Stimulated activated CD8-positive, alpha-beta memory T cell treated with anti-CD3 and anti-CD28 coated beads, Interleukin-12 subunit alpha, Interleukin-12 subunit beta, amount 100 ng/mL, for 1 hour (primary cell): Measurements from ENCODE around the gene CREBZF.
"Not testable (repeated sequence)": the region's sequence is repeated elsewhere in the genome, so short reads cannot be mapped to it uniquely, and the experiment has no call there.

Source experiments
- DNase-seq: peaks from one replicate; pipeline ENCODE4 v3.0.0-alpha.2; 2020; ENCODE audit warnings: low read depth

CREBZF gene

GRCh38 chr11:85626496-85626895, 38.4 kb downstream of the CREBZF start:
- no peak for DNase-seq

DNA sequence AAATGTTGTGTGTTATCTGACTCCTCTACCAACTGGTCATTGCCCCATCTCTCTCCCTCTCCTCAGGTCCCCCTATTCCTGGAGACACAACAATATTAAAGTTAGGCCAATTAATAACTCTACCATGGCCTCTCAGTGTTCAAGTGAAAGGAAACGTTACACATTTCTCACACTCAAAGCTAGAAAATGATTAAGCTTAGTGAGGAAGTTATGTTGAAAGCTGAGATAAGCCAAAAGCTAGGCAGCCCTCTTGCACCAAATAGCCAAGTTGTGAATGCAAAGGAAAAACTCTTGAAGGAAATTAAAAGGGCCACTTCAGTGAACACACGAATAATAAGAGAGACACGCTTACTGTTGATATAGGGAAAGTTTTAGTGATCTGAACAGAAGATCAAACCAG, 44.7 kb downstream of the CREBZF start:
- DNase-seq: no peak

GRCh38 chr11:85619499-85619898, 45.4 kb downstream of the CREBZF start:
- no peak for DNase-seq

- not testable (repeated sequence) for DNase-seq
These were observed 53.3 kb downstream of the CREBZF start for GRCh38 chr11:85611643-85612042.
